NT2/D1 (cell line): Measurements from ENCODE around the gene TBC1D22A.

ENCODE experiments used
- SUZ12 ChIP-seq: IDR thresholded peaks from 2 replicates; pipeline ENCODE4 v1.6.1; 2011; ENCODE audit not compliant: insufficient read length, insufficient read depth; ENCODE audit errors: extremely low read depth
- YY1 ChIP-seq: IDR thresholded peaks from 2 replicates; pipeline ENCODE4 v1.6.1; 2011; ENCODE audit not compliant: insufficient read length, insufficient read depth
- ZNF274 ChIP-seq: IDR thresholded peaks from 2 replicates; pipeline ENCODE4 v1.6.1; 2011; ENCODE audit warnings: mild to moderate bottlenecking, low read depth, low read length

- TF ChIP-seq ZNF274: no peak
- no peak for TF ChIP-seq YY1
- no peak for TF ChIP-seq SUZ12
Observed at GRCh38 chr22:46864314-46865051, 102.0 kb downstream of the TBC1D22A start.
